AG08395 (cell line): Measurements from ENCODE around the gene PRRT2.

Experiments used
- DNase-seq: peaks from one replicate; pipeline ENCODE4 v3.0.0; 2012; ENCODE audit warnings: mixed read lengths, low spot score

Gene PRRT2

DNA sequence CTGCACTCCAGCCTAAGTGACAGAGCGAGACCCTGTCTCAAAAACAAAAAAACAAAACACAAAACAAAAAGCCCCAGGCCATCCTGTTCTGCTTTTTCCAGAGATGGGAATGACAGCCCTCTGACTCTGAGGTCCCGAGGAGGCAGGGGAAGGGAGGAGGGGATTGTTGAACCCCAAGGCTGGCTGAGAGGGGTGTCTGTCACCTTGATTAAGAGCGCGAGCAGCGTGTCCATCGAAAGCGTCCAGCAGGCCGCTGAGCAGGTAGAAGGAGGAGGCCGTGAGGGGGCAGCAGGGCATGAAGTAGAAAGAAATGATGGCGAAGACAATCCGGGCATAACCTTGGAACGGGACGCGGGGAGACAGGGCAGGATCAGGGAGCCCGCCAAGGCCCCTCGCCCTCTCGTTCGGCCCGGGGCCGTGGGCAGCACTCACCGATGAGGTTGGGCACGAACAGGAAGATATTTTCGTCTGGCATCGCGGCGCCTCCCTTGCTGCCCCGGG lies 50.4 kb downstream of the PRRT2 start:
- no peak for DNase-seq

DNA sequence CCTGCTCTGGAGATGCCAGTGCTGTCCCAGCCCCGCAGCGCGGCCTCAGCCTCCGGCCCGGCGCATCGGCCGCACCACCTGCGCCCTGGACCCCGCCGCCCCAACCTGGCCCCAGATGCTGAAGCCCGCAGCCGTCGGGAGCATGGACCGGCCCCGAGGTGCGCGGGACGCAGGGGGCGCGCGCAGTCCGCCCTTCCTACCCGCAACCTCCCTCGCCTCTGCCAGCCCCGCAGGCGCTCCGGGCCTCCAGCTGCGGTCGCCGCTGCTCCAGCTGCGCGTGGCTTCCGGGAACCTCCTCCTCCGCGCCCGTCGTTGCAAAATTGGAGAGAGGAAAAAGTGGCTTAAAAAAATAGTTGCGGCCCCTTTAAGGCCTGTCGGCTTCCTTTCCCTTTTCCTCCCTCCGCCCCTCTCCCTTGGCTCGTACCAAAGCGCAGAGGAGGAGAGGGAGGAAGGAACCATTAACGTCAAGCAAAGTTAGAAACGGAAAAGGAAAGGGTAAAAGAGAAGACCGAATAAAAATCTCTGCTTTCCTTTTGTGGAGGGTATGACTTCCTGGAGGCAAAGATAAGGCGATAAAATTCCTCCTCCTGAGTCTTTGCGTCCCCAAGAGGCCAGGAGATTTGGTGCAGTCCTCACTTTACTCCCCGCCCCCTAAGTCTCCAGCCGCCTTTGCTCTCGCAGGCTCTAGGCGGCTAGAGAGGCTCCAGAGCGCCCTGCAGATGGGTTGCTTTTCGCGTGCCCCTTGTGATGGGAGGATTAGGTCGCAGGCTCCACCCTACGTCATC lies 51.1 kb downstream of the PRRT2 start, which contains the start of gene CDIPT:
Gene CDIPT, minus strand, starts transcription at position 343 of the 785 bp plus-strand sequence. CDS start 369 bp downstream, outside the sequence.
- peak; percentile 95 for DNase-seq

DNA sequence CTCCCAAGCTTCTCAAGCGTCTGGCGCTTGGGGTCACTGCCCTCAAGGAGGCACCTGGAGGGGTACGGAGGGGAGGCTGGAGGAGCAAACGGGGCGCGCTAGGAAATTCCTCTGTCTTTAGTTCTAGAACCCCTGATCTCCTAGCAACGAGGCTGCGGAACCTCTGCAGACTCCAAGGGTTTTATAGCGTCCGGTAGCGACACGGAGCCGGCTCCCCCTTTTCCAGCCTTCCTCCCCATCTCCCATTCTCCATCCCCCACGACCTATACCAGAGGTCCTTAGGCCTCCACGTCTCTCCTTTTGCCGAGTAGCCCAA lies 51.6 kb downstream of the PRRT2 start:
- no peak for DNase-seq

DNA sequence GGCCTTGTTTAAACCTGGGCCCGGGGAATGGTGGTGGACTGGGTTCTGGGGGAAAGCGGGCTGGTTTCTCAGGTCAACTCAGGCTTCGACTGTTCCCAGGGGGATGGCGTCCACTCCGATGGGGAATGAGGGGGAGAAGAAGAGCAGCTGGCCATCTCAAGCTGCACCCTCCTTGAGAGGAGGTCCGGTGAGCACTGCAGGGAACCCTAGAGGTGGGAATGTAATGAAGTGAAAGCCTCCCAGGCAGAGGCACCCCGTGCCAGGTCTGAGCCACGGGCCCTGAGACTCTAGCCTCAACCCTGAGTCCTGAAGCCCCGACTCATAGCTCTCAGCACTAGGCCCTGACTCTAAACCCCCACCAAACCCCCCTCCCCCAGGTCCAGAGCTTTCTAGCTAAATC lies 52.2 kb downstream of the PRRT2 start:
- DNase-seq = no peak
